Keratinocyte (primary cell): Measurements from ENCODE around the gene TNS3.

ENCODE experiments used
- EZH2 ChIP-seq: IDR thresholded peaks from one replicate; pipeline ENCODE4 v1.6.1; 2012; ENCODE audit warnings: inconsistent platforms, mild to moderate bottlenecking, low read length, moderate library complexity
- TF ChIP-seq, protein P1 (sequence below), 3 experiments: IDR thresholded peaks in 1 of 3; conservative IDR thresholded peaks in 1 of 3; optimal IDR thresholded peaks in 1 of 3; 2 replicates in 2 of 3; 3 replicates in 1 of 3; pipeline versions ENCODE3 to v1.5.1; 2011; ENCODE audit warnings: low read length in 3 of 3, mild to moderate bottlenecking in 3 of 3, moderate library complexity in 2 of 3, control low read depth in 1 of 3, inconsistent platforms in 1 of 3; ENCODE audit not compliant: insufficient read depth in 2 of 3; ENCODE audit errors: extremely low read depth in 1 of 3

GRCh38 chr7:47478017-47478344 is 103.9 kb downstream of the TNS3 start:
- TF ChIP-seq, protein P1, sequence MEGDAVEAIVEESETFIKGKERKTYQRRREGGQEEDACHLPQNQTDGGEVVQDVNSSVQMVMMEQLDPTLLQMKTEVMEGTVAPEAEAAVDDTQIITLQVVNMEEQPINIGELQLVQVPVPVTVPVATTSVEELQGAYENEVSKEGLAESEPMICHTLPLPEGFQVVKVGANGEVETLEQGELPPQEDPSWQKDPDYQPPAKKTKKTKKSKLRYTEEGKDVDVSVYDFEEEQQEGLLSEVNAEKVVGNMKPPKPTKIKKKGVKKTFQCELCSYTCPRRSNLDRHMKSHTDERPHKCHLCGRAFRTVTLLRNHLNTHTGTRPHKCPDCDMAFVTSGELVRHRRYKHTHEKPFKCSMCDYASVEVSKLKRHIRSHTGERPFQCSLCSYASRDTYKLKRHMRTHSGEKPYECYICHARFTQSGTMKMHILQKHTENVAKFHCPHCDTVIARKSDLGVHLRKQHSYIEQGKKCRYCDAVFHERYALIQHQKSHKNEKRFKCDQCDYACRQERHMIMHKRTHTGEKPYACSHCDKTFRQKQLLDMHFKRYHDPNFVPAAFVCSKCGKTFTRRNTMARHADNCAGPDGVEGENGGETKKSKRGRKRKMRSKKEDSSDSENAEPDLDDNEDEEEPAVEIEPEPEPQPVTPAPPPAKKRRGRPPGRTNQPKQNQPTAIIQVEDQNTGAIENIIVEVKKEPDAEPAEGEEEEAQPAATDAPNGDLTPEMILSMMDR (optimal IDR thresholded peaks at IDR 0.05 in 1 of 3, IDR thresholded peaks at IDR 0.05 in 1 of 3, conservative IDR thresholded peaks at IDR 0.05 in 1 of 3; ENCODE audit: extremely low read depth in 1 of 3, insufficient read depth in 2 of 3, low read length in 3 of 3): no peak
- TF ChIP-seq EZH2: no peak
